Measurements from ENCODE around the gene CALCOCO2. TPM values are rescaled to one million over a fixed set of nuclear protein-coding genes. Genes with fewer than 3 reads are reported as not detected.

The CALCOCO2 gene
- total and polyA plus RNA-seq, 2 of the 13 experiments (the other 11 are each of a cell fraction or from before 2014, with no cell fraction given): 72.9 to 111 TPM

- TF ChIP-seq ZNF142 (CRISPR knock-in tag; IDR thresholded peaks at IDR 0.05) (peak; percentile 32; the same call in 1 of the 2 replicates), ZNF672 (CRISPR knock-in tag; IDR thresholded peaks at IDR 0.05) (no peak), USF2 (IDR thresholded peaks at IDR 0.05; ENCODE audit: low read depth, low read length) (peak; percentile 66), USF2 (CRISPR knock-in tag; IDR thresholded peaks at IDR 0.05; ENCODE audit: borderline replicate concordance) (peak; percentile 92; the same call in 1 of the 2 replicates), ZNF484 (CRISPR knock-in tag; IDR thresholded peaks at IDR 0.05; ENCODE audit: borderline replicate concordance, low read depth) (no peak), ZNF367 (CRISPR knock-in tag; IDR thresholded peaks at IDR 0.05; ENCODE audit: borderline replicate concordance) (no peak), SP4 (CRISPR knock-in tag; IDR thresholded peaks at IDR 0.05) (no peak), CEBPG (CRISPR knock-in tag; IDR thresholded peaks at IDR 0.05) (peak; percentile 60), NR1H2 (CRISPR knock-in tag; IDR thresholded peaks at IDR 0.05; ENCODE audit: borderline replicate concordance, low read depth) (peak; percentile 47; the same call in 1 of the 2 replicates), REL (CRISPR knock-in tag; conservative IDR thresholded peaks at IDR 0.05) (no peak), TIGD3 (CRISPR knock-in tag; IDR thresholded peaks at IDR 0.05; ENCODE audit: borderline replicate concordance) (no peak), XBP1 (CRISPR knock-in tag; IDR thresholded peaks at IDR 0.05) (no peak), MAFK (conservative IDR thresholded peaks at IDR 0.05 in 1 of 2, IDR thresholded peaks at IDR 0.05 in 1 of 2; ENCODE audit: low read length in 2 of 2) (no peak), ZNF644 (CRISPR knock-in tag; IDR thresholded peaks at IDR 0.05; ENCODE audit: low read depth) (peak; percentile 88), ZC3H4 (CRISPR knock-in tag; IDR thresholded peaks at IDR 0.05; ENCODE audit: borderline replicate concordance) (0 out of 2 replicates have a peak, but pooled peaks have one; percentile 56), PLSCR1 (CRISPR knock-in tag; IDR thresholded peaks at IDR 0.05; ENCODE audit: borderline replicate concordance) (no peak), ZNF558 (CRISPR knock-in tag; IDR thresholded peaks at IDR 0.05; ENCODE audit: borderline replicate concordance) (no peak; the same call in 1 of the 2 replicates), ATF5 (CRISPR knock-in tag; IDR thresholded peaks at IDR 0.05; ENCODE audit: low read depth) (no peak)
Measured at GRCh38 chr17:48795444-48796162, 35.2 kb upstream of the CALCOCO2 start (continued).
